RWPE2 (cell line): Measurements from ENCODE around the gene CCDC192.
"Not testable (repeated sequence)": the region's sequence is repeated elsewhere in the genome, so short reads cannot be mapped to it uniquely, and the experiment has no call there.

Experiments used
- ATAC-seq: fragments of 200-7000 bp; cut with Tn5 transposase; 3 replicates; pipeline ENCODE4 v1.9.1; 2021; ENCODE audit warnings: low read depth
- DNase-seq: peaks from one replicate; pipeline ENCODE4 v3.0.0-alpha.2; 2020; ENCODE audit warnings: low spot score
- H3K27ac ChIP-seq: fragments of 450-650 bp; 2 replicates; pipeline ENCODE4 v1.5.1; 2017; ENCODE audit warnings: mild to moderate bottlenecking; ENCODE audit not compliant: poor library complexity, severe bottlenecking
- H3K27me3 ChIP-seq: fragments of 250-450 bp; sonication (Bioruptor Pico); 2 replicates; pipeline ENCODE4 v1.5.1; 2021; ENCODE audit warnings: mild to moderate bottlenecking, moderate library complexity; ENCODE audit not compliant: insufficient read depth, poor library complexity, severe bottlenecking
- H3K36me3 ChIP-seq: fragments of 250-450 bp; sonication (Bioruptor Pico); 2 replicates; pipeline ENCODE4 v1.5.1; 2020; ENCODE audit warnings: low read depth, mild to moderate bottlenecking, moderate library complexity
- H3K4me1 ChIP-seq: fragments of 250-450 bp; sonication (Bioruptor Pico); 2 replicates; pipeline ENCODE4 v1.5.1; 2021; ENCODE audit warnings: mild to moderate bottlenecking, moderate library complexity; ENCODE audit not compliant: insufficient read depth, poor library complexity, severe bottlenecking
- H3K4me3 ChIP-seq: fragments of 250-450 bp; sonication (Bioruptor Pico); 2 replicates; pipeline ENCODE4 v1.5.1; 2021; ENCODE audit warnings: mild to moderate bottlenecking, moderate library complexity; ENCODE audit not compliant: severe bottlenecking
- H3K9me3 ChIP-seq: fragments of 250-450 bp; sonication (Bioruptor Pico); 2 replicates; pipeline ENCODE4 v1.5.1; 2021; ENCODE audit warnings: mild to moderate bottlenecking, moderate library complexity; ENCODE audit not compliant: severe bottlenecking
- CTCF ChIP-seq: fragments of 450-650 bp; IDR thresholded peaks from one replicate; pipeline ENCODE4 v1.5.1; 2017; ENCODE audit warnings: mild to moderate bottlenecking, moderate library complexity; ENCODE audit not compliant: poor library complexity, severe bottlenecking

The CCDC192 gene

GRCh38 chr5:127791439-127791838 is 88.2 kb downstream of the CCDC192 start:
- Histone ChIP-seq H3K27me3 (no peaks in the 10 kb centered on the region), H3K9me3 (peaks cover 1% of the 10 kb centered on the region), H3K4me3 (no peak overlapping the region), H3K4me1 (no peaks in the 10 kb centered on the region), H3K36me3 (no peaks in the 10 kb centered on the region), H3K27ac (no peak overlapping the region)
- ATAC-seq = no peak
- no peak for DNase-seq
- TF ChIP-seq CTCF = no peak

GRCh38 chr5:127791908-127792307 is 88.7 kb downstream of the CCDC192 start:
- not testable (repeated sequence) for H3K36me3 ChIP-seq, H3K27ac ChIP-seq

GRCh38 chr5:127793052-127793451 is 89.9 kb downstream of the CCDC192 start:
- TF ChIP-seq CTCF = no peak
- H3K4me3 ChIP-seq = no peak overlapping the region
- peaks cover 1% of the 10 kb centered on the region for H3K9me3 ChIP-seq
- no peaks in the 10 kb centered on the region for H3K27me3 ChIP-seq
- no peaks in the 10 kb centered on the region for H3K4me1 ChIP-seq
- no peak overlapping the region for H3K27ac ChIP-seq
- no peak for ATAC-seq
- H3K36me3 ChIP-seq = no peaks in the 10 kb centered on the region
- DNase-seq = no peak

More at GRCh38 chr5:127791908-127792307, 88.7 kb downstream of the CCDC192 start:
- H3K4me1 ChIP-seq, ATAC-seq, DNase-seq, H3K4me3 ChIP-seq, H3K9me3 ChIP-seq, H3K27me3 ChIP-seq: not testable (repeated sequence)

GRCh38 chr5:127793879-127794278 is 90.7 kb downstream of the CCDC192 start:
- no peaks in the 10 kb centered on the region for H3K4me1 ChIP-seq
- ATAC-seq (no peak), DNase-seq (no peak)
- H3K27me3 ChIP-seq = no peaks in the 10 kb centered on the region
- H3K9me3 ChIP-seq = no peaks in the 10 kb centered on the region
- H3K27ac ChIP-seq = no peak overlapping the region
- TF ChIP-seq CTCF = no peak
- no peak overlapping the region for H3K4me3 ChIP-seq
- H3K36me3 ChIP-seq = no peaks in the 10 kb centered on the region

- ATAC-seq (no peak), DNase-seq (no peak)
- no peaks in the 10 kb centered on the region for H3K27me3 ChIP-seq
- H3K36me3 ChIP-seq = no peaks in the 10 kb centered on the region
- no peak for TF ChIP-seq CTCF
- no peak overlapping the region for H3K4me3 ChIP-seq
- no peak overlapping the region for H3K27ac ChIP-seq
- H3K9me3 ChIP-seq = no peaks in the 10 kb centered on the region
- no peaks in the 10 kb centered on the region for H3K4me1 ChIP-seq
These were observed 93.0 kb downstream of the CCDC192 start for GRCh38 chr5:127796211-127796610.
